Endothelial cell of umbilical vein (primary cell): Measurements from ENCODE around the gene CEP89.

Experiments
- EZH2 ChIP-seq: IDR thresholded peaks from 2 replicates; pipeline ENCODE4 v1.6.1; 2012; ENCODE audit warnings: borderline replicate concordance, low read depth, mild to moderate bottlenecking, moderate library complexity, low read length, inconsistent platforms; ENCODE audit not compliant: severe bottlenecking
- GATA2 ChIP-seq: IDR thresholded peaks from 2 replicates; pipeline ENCODE4 v1.7.0; 2011; ENCODE audit warnings: low read depth, mild to moderate bottlenecking, moderate library complexity, mixed read lengths, low read length; ENCODE audit not compliant: insufficient read length, insufficient read depth
- JUN ChIP-seq: IDR thresholded peaks from 2 replicates; pipeline ENCODE4 v1.6.1; 2011; ENCODE audit warnings: borderline replicate concordance, low read depth; ENCODE audit not compliant: insufficient read length, insufficient read depth
- POLR2A ChIP-seq: IDR thresholded peaks from 2 replicates; pipeline ENCODE4 v1.6.1; 2012; ENCODE audit warnings: low read depth, mild to moderate bottlenecking, control low read depth, low read length
- POLR2AphosphoS5 ChIP-seq: IDR thresholded peaks from 2 replicates; pipeline ENCODE4 v1.6.1; 2012; ENCODE audit warnings: low read depth, mild to moderate bottlenecking, control low read depth, low read length, moderate library complexity; ENCODE audit not compliant: insufficient read depth
- TF ChIP-seq, protein P1 (sequence below), 2 donors: IDR thresholded peaks; 1 replicate in 1 of 2; 2 replicates in 1 of 2; pipeline ENCODE4 v1.5.1; 2011; ENCODE audit warnings: low read length in 2 of 2, mild to moderate bottlenecking in 2 of 2, moderate library complexity in 2 of 2, control low read depth in 1 of 2, inconsistent platforms in 1 of 2, low read depth in 1 of 2; ENCODE audit not compliant: insufficient read depth in 1 of 2; ENCODE audit errors: extremely low read depth in 1 of 2

- no peak for TF ChIP-seq POLR2A
- TF ChIP-seq, protein P1, sequence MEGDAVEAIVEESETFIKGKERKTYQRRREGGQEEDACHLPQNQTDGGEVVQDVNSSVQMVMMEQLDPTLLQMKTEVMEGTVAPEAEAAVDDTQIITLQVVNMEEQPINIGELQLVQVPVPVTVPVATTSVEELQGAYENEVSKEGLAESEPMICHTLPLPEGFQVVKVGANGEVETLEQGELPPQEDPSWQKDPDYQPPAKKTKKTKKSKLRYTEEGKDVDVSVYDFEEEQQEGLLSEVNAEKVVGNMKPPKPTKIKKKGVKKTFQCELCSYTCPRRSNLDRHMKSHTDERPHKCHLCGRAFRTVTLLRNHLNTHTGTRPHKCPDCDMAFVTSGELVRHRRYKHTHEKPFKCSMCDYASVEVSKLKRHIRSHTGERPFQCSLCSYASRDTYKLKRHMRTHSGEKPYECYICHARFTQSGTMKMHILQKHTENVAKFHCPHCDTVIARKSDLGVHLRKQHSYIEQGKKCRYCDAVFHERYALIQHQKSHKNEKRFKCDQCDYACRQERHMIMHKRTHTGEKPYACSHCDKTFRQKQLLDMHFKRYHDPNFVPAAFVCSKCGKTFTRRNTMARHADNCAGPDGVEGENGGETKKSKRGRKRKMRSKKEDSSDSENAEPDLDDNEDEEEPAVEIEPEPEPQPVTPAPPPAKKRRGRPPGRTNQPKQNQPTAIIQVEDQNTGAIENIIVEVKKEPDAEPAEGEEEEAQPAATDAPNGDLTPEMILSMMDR (IDR thresholded peaks at IDR 0.05; ENCODE audit: extremely low read depth in 1 of 2, insufficient read depth in 1 of 2, low read depth in 1 of 2, low read length in 2 of 2): no peak
- no peak for TF ChIP-seq EZH2
- no peak for TF ChIP-seq POLR2AphosphoS5
- TF ChIP-seq JUN: no peak
- TF ChIP-seq GATA2: no peak
Observed at GRCh38 chr19:32877323-32877912, 94.3 kb downstream of the CEP89 start.
